Measurements from ENCODE around the gene TCF7L1.
A peak's percentile ranks its signal among the peaks of the same experiment; 100 is the strongest.

The TCF7L1 gene

GRCh38 chr2:85212841-85213240 lies 79.6 kb downstream of the TCF7L1 start:
- DNase-seq (ENCODE audit: low spot score in 2 of 2) (no peak), ATAC-seq (no peak)
- H3K4me1 Mint-ChIP-seq: no peaks in the 10 kb centered on the region
- no peaks in the 10 kb centered on the region for H3K36me3 Mint-ChIP-seq
- H3K9me3 Mint-ChIP-seq: no peaks in the 10 kb centered on the region
- no peak overlapping the region for H3K27ac Mint-ChIP-seq
- H3K4me3 Mint-ChIP-seq: no peak overlapping the region

GRCh38 chr2:85213404-85213803 lies 80.2 kb downstream of the TCF7L1 start:
- ATAC-seq (no peak), DNase-seq (ENCODE audit: low spot score in 2 of 2) (no peak)
- Mint-ChIP-seq H3K4me1 (no peaks in the 10 kb centered on the region), H3K4me3 (no peak overlapping the region), H3K9me3 (no peaks in the 10 kb centered on the region), H3K36me3 (no peaks in the 10 kb centered on the region), H3K27ac (no peak overlapping the region)

GRCh38 chr2:85213901-85214512 lies 80.8 kb downstream of the TCF7L1 start:
- H3K9me3 Mint-ChIP-seq: no peaks in the 10 kb centered on the region
- no peak for ATAC-seq
- no peak overlapping the region for H3K4me3 Mint-ChIP-seq
- H3K4me1 Mint-ChIP-seq: no peaks in the 10 kb centered on the region
- DNase-seq (ENCODE audit: low spot score in 2 of 2): no peak
- H3K27ac Mint-ChIP-seq: no peak overlapping the region
- H3K36me3 Mint-ChIP-seq: no peaks in the 10 kb centered on the region

GRCh38 chr2:85215081-85215447 lies 81.9 kb downstream of the TCF7L1 start:
- ATAC-seq: no peak
- no peak for DNase-seq (ENCODE audit: low spot score in 2 of 2)

GRCh38 chr2:85215448-85216401 lies 82.5 kb downstream of the TCF7L1 start:
- Mint-ChIP-seq H3K27ac (no peak overlapping the region), H3K36me3 (no peaks in the 10 kb centered on the region), H3K9me3 (no peaks in the 10 kb centered on the region), H3K4me3 (no peak overlapping the region), H3K4me1 (no peaks in the 10 kb centered on the region)
- no peak for DNase-seq (ENCODE audit: low spot score in 2 of 2)
- no peak for ATAC-seq

More at GRCh38 chr2:85215081-85215447, 81.9 kb downstream of the TCF7L1 start:
- Mint-ChIP-seq H3K36me3 (no peaks in the 10 kb centered on the region), H3K9me3 (no peaks in the 10 kb centered on the region), H3K4me1 (no peaks in the 10 kb centered on the region), H3K27ac (no peak overlapping the region), H3K4me3 (no peak overlapping the region)

- peak; percentile 80 for ATAC-seq
- no peak overlapping the region for H3K4me3 Mint-ChIP-seq
- no peak for DNase-seq (ENCODE audit: low spot score in 2 of 2)
- no peak overlapping the region for H3K27ac Mint-ChIP-seq
- H3K36me3 Mint-ChIP-seq: no peaks in the 10 kb centered on the region
- no peaks in the 10 kb centered on the region for H3K4me1 Mint-ChIP-seq
- H3K9me3 Mint-ChIP-seq: no peaks in the 10 kb centered on the region
Observed at GRCh38 chr2:85216927-85217326, 83.7 kb downstream of the TCF7L1 start.

GRCh38 chr2:85221067-85221691 lies 88.0 kb downstream of the TCF7L1 start:
- H3K36me3 Mint-ChIP-seq: no peaks in the 10 kb centered on the region
- ATAC-seq (no peak), DNase-seq (ENCODE audit: low spot score in 2 of 2) (no peak)
- no peak overlapping the region for H3K27ac Mint-ChIP-seq
- no peaks in the 10 kb centered on the region for H3K4me1 Mint-ChIP-seq
- H3K9me3 Mint-ChIP-seq: no peaks in the 10 kb centered on the region
- H3K4me3 Mint-ChIP-seq: no peak overlapping the region

GRCh38 chr2:85222792-85223191 lies 89.6 kb downstream of the TCF7L1 start:
- DNase-seq (ENCODE audit: low spot score in 2 of 2): no peak
- no peaks in the 10 kb centered on the region for H3K4me1 Mint-ChIP-seq
- no peaks in the 10 kb centered on the region for H3K36me3 Mint-ChIP-seq
- H3K4me3 Mint-ChIP-seq: no peak overlapping the region
- H3K27ac Mint-ChIP-seq: no peak overlapping the region
- ATAC-seq: no peak
- no peaks in the 10 kb centered on the region for H3K9me3 Mint-ChIP-seq

GRCh38 chr2:85226783-85227182 lies 93.6 kb downstream of the TCF7L1 start:
- Mint-ChIP-seq H3K4me1 (no peaks in the 10 kb centered on the region), H3K4me3 (no peak overlapping the region), H3K9me3 (no peaks in the 10 kb centered on the region), H3K36me3 (no peaks in the 10 kb centered on the region), H3K27ac (no peak overlapping the region)
- DNase-seq (ENCODE audit: low spot score in 2 of 2) (no peak), ATAC-seq (no peak)

GRCh38 chr2:85230679-85231467 lies 97.7 kb downstream of the TCF7L1 start:
- no peaks in the 10 kb centered on the region for H3K36me3 Mint-ChIP-seq
- no peak overlapping the region for H3K27ac Mint-ChIP-seq
- no peaks in the 10 kb centered on the region for H3K9me3 Mint-ChIP-seq
- H3K4me3 Mint-ChIP-seq: no peak overlapping the region
- DNase-seq (ENCODE audit: low spot score in 2 of 2): no peak
- peak; percentile 24 for ATAC-seq
- no peaks in the 10 kb centered on the region for H3K4me1 Mint-ChIP-seq

GRCh38 chr2:85231468-85231805 lies 98.2 kb downstream of the TCF7L1 start:
- DNase-seq (ENCODE audit: low spot score in 2 of 2) (no peak), ATAC-seq (no peak)
- Mint-ChIP-seq H3K36me3 (no peaks in the 10 kb centered on the region), H3K9me3 (no peaks in the 10 kb centered on the region), H3K27ac (no peak overlapping the region), H3K4me3 (no peak overlapping the region), H3K4me1 (no peaks in the 10 kb centered on the region)

GRCh38 chr2:85231952-85232351 lies 98.8 kb downstream of the TCF7L1 start:
- Mint-ChIP-seq H3K36me3 (no peaks in the 10 kb centered on the region), H3K4me1 (no peaks in the 10 kb centered on the region), H3K4me3 (no peak overlapping the region), H3K27ac (no peak overlapping the region), H3K9me3 (no peaks in the 10 kb centered on the region)
- DNase-seq (ENCODE audit: low spot score in 2 of 2) (no peak), ATAC-seq (no peak)

- DNase-seq (ENCODE audit: low spot score in 2 of 2) (no peak), ATAC-seq (no peak)
- Mint-ChIP-seq H3K4me3 (no peak overlapping the region), H3K9me3 (no peaks in the 10 kb centered on the region), H3K27ac (no peak overlapping the region), H3K36me3 (no peaks in the 10 kb centered on the region), H3K4me1 (no peaks in the 10 kb centered on the region)
Observed at GRCh38 chr2:85234868-85235267, 101.7 kb downstream of the TCF7L1 start.

GRCh38 chr2:85235281-85235680 lies 102.1 kb downstream of the TCF7L1 start:
- no peaks in the 10 kb centered on the region for H3K36me3 Mint-ChIP-seq
- H3K27ac Mint-ChIP-seq: no peak overlapping the region
- no peaks in the 10 kb centered on the region for H3K9me3 Mint-ChIP-seq
- ATAC-seq: no peak
- H3K4me3 Mint-ChIP-seq: no peak overlapping the region
- H3K4me1 Mint-ChIP-seq: no peaks in the 10 kb centered on the region
- DNase-seq (ENCODE audit: low spot score in 2 of 2): no peak

- no peaks in the 10 kb centered on the region for H3K4me1 Mint-ChIP-seq
- H3K27ac Mint-ChIP-seq: no peak overlapping the region
- ATAC-seq (no peak), DNase-seq (ENCODE audit: low spot score in 2 of 2) (no peak)
- no peak overlapping the region for H3K4me3 Mint-ChIP-seq
- H3K36me3 Mint-ChIP-seq: no peaks in the 10 kb centered on the region
- H3K9me3 Mint-ChIP-seq: no peaks in the 10 kb centered on the region
Observed at GRCh38 chr2:85236084-85236483, 102.9 kb downstream of the TCF7L1 start.
